ENCODE results near the gene QRICH1.
"Not testable (repeated sequence)": the region's sequence is repeated elsewhere in the genome, so short reads cannot be mapped to it uniquely, and the experiment has no call there.

Gene QRICH1

GRCh38 chr3:49015765-49016164, 78.1 kb downstream of the QRICH1 start:
- no peak for DNase-seq

GRCh38 chr3:49015072-49015471, 78.8 kb downstream of the QRICH1 start:
- DNase-seq, result no peak

DNA sequence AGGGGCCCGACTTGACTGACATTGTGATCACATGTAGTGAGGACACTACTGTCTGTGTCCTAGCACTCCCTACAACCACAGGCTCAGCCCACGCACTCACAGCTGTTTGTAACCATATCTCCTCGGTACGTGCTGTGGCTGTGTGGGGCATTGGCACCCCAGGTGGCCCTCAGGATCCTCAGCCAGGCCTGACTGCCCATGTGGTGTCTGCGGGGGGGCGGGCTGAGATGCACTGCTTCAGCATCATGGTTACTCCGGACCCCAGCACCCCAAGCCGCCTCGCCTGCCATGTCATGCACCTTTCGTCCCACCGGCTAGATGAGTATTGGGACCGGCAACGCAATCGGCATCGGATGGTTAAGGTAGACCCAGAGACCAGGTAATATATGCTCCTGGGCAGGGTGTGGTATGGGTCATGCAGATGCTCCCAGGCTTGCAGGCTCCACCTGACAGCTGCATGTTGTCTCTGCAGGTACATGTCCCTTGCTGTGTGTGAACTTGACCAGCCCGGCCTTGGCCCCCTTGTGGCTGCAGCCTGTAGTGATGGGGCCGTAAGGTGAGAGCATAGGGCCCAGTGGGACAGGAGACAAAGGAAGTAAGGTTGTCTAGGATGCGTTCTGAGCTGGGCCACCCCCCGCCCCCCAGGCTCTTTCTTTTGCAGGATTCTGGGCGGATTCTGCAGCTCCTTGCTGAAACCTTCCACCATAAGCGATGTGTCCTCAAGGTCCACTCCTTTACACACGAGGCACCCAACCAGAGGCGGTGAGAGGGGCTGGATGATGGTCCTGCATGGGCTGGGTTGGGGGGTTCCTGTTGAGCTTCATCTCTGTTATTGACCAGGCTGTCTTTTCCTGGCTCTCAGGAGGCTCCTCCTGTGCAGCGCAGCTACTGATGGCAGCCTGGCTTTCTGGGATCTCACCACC, 79.9 kb downstream of the QRICH1 start:
- DNase-seq, result no peak

GRCh38 chr3:49013113-49013737, 80.6 kb downstream of the QRICH1 start:
- DNase-seq, result no peak

DNA sequence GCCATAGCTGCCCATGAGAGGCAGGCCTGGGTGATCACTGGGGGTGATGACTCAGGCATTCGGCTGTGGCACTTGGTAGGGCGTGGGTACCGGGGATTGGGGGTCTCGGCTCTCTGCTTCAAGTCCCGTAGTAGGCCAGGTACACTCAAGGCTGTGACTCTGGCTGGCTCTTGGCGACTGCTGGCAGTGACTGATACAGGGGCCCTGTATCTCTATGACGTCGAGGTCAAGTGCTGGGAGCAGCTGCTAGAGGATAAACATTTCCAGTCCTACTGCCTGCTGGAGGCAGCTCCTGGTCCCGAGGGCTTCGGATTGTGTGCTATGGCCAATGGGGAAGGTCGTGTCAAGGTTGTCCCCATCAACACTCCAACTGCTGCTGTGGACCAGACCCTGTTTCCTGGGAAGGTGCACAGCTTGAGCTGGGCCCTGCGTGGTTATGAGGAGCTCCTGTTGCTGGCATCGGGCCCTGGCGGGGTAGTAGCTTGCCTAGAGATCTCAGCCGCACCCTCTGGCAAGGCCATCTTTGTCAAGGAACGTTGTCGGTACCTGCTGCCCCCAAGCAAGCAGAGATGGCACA, 81.3 kb downstream of the QRICH1 start:
- no peak for DNase-seq

DNA sequence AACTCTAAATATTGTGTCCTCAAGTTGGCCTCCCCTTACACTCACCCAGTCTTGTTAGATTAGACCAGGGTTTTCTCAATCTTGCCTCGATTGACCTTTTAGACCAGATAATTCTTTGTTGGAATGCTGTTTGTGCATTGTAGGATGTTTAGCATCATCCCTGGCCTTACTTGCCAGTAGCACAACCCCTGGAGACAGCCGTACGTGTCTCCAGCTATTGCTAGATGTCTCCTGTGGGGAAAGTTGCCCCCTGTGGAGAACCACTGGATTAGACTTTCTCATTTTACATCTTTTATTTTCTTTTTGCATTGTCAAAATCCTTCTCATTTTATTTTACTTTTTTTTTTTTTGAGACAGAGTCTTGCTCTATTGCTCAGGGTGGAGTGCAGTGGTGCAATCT, 84.5 kb downstream of the QRICH1 start:
- no peak for DNase-seq

DNA sequence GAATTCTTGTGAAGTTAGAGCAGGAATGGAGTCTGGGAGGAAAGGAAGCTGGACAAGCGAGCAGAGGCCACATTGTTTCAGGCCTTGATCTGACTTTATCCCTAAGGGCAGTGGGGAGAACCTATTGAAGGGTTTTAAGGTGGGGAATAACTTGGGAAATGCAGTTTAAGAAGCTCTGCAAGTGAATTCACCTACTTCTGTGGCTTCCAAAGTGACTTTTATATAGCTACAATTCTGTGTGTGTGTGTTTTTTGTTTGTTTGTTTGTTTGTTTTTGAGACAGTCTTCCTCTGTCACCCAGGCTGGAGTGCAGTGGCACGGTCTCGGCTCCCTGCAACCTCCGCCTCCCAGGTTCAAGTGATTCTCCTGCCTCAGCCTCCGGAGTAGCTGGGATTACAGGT, 85.2 kb downstream of the QRICH1 start:
- DNase-seq, result not testable (repeated sequence)

GRCh38 chr3:49007771-49008528, 85.9 kb downstream of the QRICH1 start:
- DNase-seq, result no peak

GRCh38 chr3:49007068-49007770, 86.7 kb downstream of the QRICH1 start, which contains the start of gene WDR6:
TSS of gene WDR6 (plus strand) at chr3:49007391. CDS start at chr3:49007432, 41 bp downstream.
- no peak for DNase-seq

DNA sequence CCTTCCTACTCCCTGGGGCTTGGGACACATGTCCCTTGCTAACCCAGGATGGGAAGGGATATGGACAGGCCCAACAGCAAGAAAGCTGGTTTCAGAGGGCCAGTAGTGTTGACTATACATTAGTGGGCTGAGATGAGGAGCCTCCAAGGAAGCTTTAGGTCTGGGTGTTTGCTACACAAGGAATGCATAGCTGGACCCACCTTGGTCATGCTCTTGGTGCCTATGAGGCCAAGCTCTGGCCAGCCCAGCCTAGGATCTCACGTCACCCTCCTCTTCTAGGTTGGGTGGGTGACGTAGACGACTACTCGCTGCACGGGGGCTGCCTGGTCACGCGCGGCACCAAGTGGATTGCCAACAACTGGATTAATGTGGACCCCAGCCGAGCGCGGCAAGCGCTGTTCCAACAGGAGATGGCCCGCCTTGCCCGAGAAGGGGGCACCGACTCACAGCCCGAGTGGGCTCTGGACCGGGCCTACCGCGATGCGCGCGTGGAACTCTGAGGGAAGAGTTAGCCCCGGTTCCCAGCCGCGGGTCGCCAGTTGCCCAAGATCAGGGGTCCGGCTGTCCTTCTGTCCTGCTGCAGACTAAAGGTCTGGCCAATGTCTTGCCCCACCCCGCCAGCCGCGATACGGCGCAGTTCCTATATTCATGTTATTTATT, 87.3 kb downstream of the QRICH1 start:
- DNase-seq, result no peak

- DNase-seq, result no peak
Observed at GRCh38 chr3:49005998-49006397, 87.9 kb downstream of the QRICH1 start.

DNA sequence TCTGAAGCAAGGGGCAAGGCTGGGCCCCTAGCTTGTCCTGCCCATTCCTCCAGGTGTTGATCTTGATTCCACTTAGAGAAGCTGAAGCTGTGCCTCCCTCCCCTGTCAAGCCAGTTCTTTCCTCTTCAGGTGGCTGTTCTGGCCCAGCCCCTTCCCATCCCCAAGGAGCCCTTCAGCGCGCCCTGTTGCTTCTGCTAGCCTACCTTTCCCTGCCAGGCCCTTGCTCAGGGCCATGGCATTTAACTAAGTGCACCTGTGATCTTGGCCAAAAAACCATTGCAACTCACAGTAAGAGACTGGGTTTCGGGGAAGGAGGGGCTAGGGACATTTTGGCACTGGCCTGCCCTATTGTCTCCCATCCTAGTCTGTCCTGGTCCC, 88.6 kb downstream of the QRICH1 start:
- no peak for DNase-seq

GRCh38 chr3:49004352-49005302, 89.2 kb downstream of the QRICH1 start:
- DNase-seq, result no peak

DNA sequence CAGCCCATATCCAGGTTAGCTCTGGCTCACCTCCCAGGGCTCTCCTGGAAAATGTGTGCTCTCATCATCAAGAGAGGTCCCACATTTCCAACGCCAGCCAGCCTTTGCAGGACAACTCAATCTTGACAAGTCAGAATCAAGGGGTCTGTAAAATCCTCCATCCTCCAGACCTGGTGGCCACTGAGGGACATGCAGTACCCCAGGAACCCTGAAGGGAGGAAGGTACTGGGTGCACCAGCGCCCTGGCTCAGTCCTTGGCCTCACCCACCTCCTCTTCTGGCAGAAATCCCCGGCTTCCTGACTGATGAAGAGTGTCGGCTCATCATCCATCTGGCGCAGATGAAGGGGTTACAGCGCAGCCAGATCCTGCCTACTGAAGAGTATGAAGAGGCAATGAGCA, 92.7 kb downstream of the QRICH1 start:
- no peak for DNase-seq

DNA sequence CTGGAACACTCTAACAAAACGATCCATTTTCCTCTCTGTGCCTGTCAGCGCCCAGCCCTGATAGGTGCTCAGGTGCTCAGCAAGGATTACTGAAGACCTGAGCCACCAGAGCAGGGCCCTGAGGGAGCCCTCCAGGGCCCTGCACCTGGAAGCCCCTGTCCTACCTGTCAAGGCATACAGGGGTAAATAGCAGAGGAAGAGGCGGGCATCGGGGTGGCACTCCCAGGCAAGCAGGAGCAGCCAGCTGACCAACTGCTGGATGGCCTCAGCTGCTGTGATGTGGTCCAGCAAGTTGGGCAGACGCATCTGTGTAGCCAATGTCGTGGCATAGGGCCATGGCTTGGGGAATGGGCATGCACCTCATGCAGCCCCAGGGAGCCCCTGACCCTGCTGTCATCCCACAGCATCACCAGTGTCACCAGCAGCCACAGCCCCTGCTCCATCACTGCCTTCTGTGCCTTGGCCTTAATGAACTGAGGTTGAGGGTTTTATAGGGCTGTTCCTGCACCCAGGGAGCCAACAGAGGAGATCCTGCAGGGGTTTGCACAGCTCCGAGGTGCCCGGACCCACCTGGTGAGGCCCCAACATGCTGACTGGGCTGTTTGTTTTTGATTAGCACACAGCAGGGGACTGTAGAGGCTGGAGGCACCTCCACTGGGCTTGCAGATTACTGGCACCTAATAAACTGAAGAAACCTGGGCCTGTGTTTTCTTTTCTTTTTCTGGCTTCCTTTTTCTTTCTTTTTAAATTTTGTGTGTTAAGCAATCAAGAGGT, 94.6 kb downstream of the QRICH1 start:
- no peak for DNase-seq

- no peak for DNase-seq
Observed at GRCh38 chr3:48997714-48998637, 95.9 kb downstream of the QRICH1 start.

- no peak for DNase-seq
Observed at GRCh38 chr3:48997102-48997635, 96.7 kb downstream of the QRICH1 start.

- no peak for DNase-seq
Observed at GRCh38 chr3:48996640-48997039, 97.2 kb downstream of the QRICH1 start.
